PC-9 (cell line): ENCODE results near the gene COPZ2. TPM values are rescaled to one million over a fixed set of nuclear protein-coding genes. Genes with fewer than 3 reads are reported as not detected.
"Not testable (repeated sequence)": the region's sequence is repeated elsewhere in the genome, so short reads cannot be mapped to it uniquely, and the experiment has no call there.

Experiments
- BruUV-seq: library from RNA; stranded (reverse); fragments of 400-500 nt; replicated peaks from 2 replicates; lab custom pipeline; 2021; lab: Mats Ljungman, UMichigan
- CTCF ChIA-PET: fragments of 300-600 bp; sonication (Branson Sonifier 250); formaldehyde crosslinking; loops from one replicate; lab custom pipeline; 2022; ENCODE audit warnings: antibody characterized with exemption; lab: Charles Lee
- POLR2A ChIA-PET: fragments of 300-600 bp; sonication (Branson Sonifier 250); formaldehyde crosslinking; loops from one replicate; lab custom pipeline; 2022; ENCODE audit warnings: antibody characterized with exemption; ENCODE audit not compliant: unreplicated experiment; lab: Charles Lee
- DNase-seq, 2 experiments: peaks; one replicate each; pipeline versions ENCODE4 v3.0.0 to v3.0.0-alpha.2; 2015 to 2022; ENCODE audit warnings: mixed read lengths in 1 of 2
- H2AFZ ChIP-seq: fragments of 200-600 bp; sonication (generic); 2 replicates; pipeline ENCODE4 v1.8.1; 2017; ENCODE audit warnings: antibody characterized with exemption
- H3F3A ChIP-seq: fragments of 200-600 bp; sonication (generic); 2 replicates; pipeline ENCODE4 v1.8.1; 2017; ENCODE audit warnings: antibody characterized with exemption, mild to moderate bottlenecking, low read depth; ENCODE audit not compliant: insufficient read depth
- H3K27ac ChIP-seq: fragments of 200-600 bp; sonication (generic); 2 replicates; pipeline ENCODE4 v1.6.1; 2016; ENCODE audit warnings: mixed run types
- H3K27me3 ChIP-seq: fragments of 200-600 bp; sonication (generic); 2 replicates; pipeline ENCODE4 v1.6.1; 2016; ENCODE audit warnings: low read depth, mixed run types; ENCODE audit not compliant: insufficient read depth
- H3K36me3 ChIP-seq: fragments of 200-600 bp; sonication (generic); 2 replicates; pipeline ENCODE4 v1.6.1; 2016; ENCODE audit warnings: low read depth, mixed run types
- H3K4me1 ChIP-seq: fragments of 200-600 bp; sonication (generic); replicated peaks from 2 replicates; pipeline ENCODE4 v1.6.1; 2016; ENCODE audit warnings: mixed run types; ENCODE audit not compliant: insufficient read depth
- H3K4me2 ChIP-seq: fragments of 200-600 bp; sonication (generic); 2 replicates; pipeline ENCODE4 v1.6.1; 2017; ENCODE audit warnings: mixed run types
- H3K4me3 ChIP-seq: fragments of 200-600 bp; sonication (generic); 2 replicates; pipeline ENCODE4 v1.6.1; 2016; ENCODE audit warnings: mixed run types
- H3K79me2 ChIP-seq: fragments of 200-600 bp; sonication (generic); 2 replicates; pipeline ENCODE4 v1.6.1; 2017; ENCODE audit warnings: low read depth, mixed run types
- H3K9me2 ChIP-seq: fragments of 200-600 bp; sonication (generic); 2 replicates; pipeline ENCODE4 v1.8.1; 2017; ENCODE audit warnings: mild to moderate bottlenecking; ENCODE audit not compliant: insufficient read depth
- H3K9me3 ChIP-seq: fragments of 200-600 bp; sonication (generic); 2 replicates; pipeline ENCODE4 v1.8.1; 2016; ENCODE audit warnings: low read depth; ENCODE audit not compliant: insufficient read depth
- H4K20me1 ChIP-seq: fragments of 200-600 bp; sonication (generic); 2 replicates; pipeline ENCODE4 v1.8.1; 2017; ENCODE audit not compliant: insufficient read depth
- EZH2 ChIP-seq: fragments of 200-600 bp; sonication (generic); IDR thresholded peaks from 2 replicates; pipeline ENCODE4 v1.8.0; 2017; ENCODE audit warnings: antibody characterized with exemption, low read depth
- intact Hi-C: fragments of 100-400 bp; cut with micrococcal nuclease; formaldehyde crosslinking; loops from one replicate; pipeline ENCODE4 v1.10.0; 2022; ENCODE audit not compliant: unreplicated experiment
- total RNA-seq: library from RNA; stranded (reverse); gene quantifications from 2 replicates; pipeline ENCODE4 v1.2.3, GENCODE V29; 2021
- TF ChIP-seq, protein P1 (sequence below): fragments of 200-600 bp; sonication (generic); conservative IDR thresholded peaks from 2 replicates; pipeline ENCODE4 v1.6.1; 2017; ENCODE audit warnings: mixed run types, antibody characterized with exemption, mild to moderate bottlenecking, moderate library complexity

COPZ2 gene
- total RNA-seq, 1 experiment from 2014 or later: 2.6 TPM

DNA sequence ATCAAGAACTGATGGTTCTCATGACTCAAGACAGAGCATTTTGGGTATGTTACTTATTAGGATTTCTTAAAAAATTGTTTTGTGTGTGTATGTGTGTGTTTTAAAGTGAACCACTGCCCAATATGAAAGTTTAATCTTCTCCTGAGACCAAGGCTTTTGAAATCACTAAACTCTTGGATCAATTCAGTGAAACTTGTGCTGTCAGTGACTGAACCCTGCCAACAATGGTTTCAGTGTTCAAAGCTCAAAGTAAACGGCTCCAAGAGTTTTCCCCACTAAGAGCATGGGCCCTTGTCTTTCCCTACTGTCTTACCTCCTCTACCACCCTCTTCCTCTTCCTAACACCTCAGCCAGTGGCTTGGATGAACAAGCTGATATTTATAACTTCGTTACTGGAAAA is 32.6 kb upstream of the COPZ2 start:
- Histone ChIP-seq H3K4me1 (no peaks in the 10 kb centered on the region; the same call in 1 of the 2 replicates), H3F3A (peaks cover 31% of the 10 kb centered on the region), H3K27ac (no peak overlapping the region), H3K36me3 (peaks cover 25% of the 10 kb centered on the region), H3K79me2 (no peaks in the 10 kb centered on the region), H3K27me3 (no peaks in the 10 kb centered on the region), H3K9me3 (no peaks in the 10 kb centered on the region), H4K20me1 (peaks cover 8% of the 10 kb centered on the region), H3K4me2 (no peak overlapping the region), H2AFZ (no peak overlapping the region), H3K9me2 (no peaks in the 10 kb centered on the region), H3K4me3 (no peak overlapping the region)
- DNase-seq: no peak
- no peak for TF ChIP-seq EZH2
- TF ChIP-seq, protein P1, sequence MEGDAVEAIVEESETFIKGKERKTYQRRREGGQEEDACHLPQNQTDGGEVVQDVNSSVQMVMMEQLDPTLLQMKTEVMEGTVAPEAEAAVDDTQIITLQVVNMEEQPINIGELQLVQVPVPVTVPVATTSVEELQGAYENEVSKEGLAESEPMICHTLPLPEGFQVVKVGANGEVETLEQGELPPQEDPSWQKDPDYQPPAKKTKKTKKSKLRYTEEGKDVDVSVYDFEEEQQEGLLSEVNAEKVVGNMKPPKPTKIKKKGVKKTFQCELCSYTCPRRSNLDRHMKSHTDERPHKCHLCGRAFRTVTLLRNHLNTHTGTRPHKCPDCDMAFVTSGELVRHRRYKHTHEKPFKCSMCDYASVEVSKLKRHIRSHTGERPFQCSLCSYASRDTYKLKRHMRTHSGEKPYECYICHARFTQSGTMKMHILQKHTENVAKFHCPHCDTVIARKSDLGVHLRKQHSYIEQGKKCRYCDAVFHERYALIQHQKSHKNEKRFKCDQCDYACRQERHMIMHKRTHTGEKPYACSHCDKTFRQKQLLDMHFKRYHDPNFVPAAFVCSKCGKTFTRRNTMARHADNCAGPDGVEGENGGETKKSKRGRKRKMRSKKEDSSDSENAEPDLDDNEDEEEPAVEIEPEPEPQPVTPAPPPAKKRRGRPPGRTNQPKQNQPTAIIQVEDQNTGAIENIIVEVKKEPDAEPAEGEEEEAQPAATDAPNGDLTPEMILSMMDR: no peak
- BruUV-seq: TSS peak; percentile 43
- intact Hi-C loops: no loop called here
- CTCF ChIA-PET: no interaction called here
- POLR2A ChIA-PET: no interaction called here

- H3K4me1 ChIP-seq: no peaks in the 10 kb centered on the region; the same call in 1 of the 2 replicates
- no TSS peak for BruUV-seq
- peak overlapping the region; percentile 16; the same call in 1 of the 2 replicates for H3K27ac ChIP-seq
- no peak overlapping the region for H3K4me2 ChIP-seq
- ChIA-PET POLR2A (interaction anchor here (0.9 kb wide), 1 partner anchor 43 kb away, joined by 3 read pairs; no protein-coding TSS in a partner anchor), CTCF (interaction anchor here (0.5 kb wide), 1 partner anchor 541 kb away, joined by 6 read pairs; no protein-coding TSS in a partner anchor)
- peaks cover 21% of the 10 kb centered on the region for H3K36me3 ChIP-seq
- no peak overlapping the region for H3K4me3 ChIP-seq
- H4K20me1 ChIP-seq: peaks cover 8% of the 10 kb centered on the region
- DNase-seq: no peak
- no peaks in the 10 kb centered on the region for H3K9me3 ChIP-seq
- H3F3A ChIP-seq: peaks cover 27% of the 10 kb centered on the region
- intact Hi-C loops: no loop called here
- TF ChIP-seq EZH2: no peak
- TF ChIP-seq, protein P1: peak; percentile 55
- no peaks in the 10 kb centered on the region for H3K9me2 ChIP-seq
- H2AFZ ChIP-seq: no peak overlapping the region
- no peaks in the 10 kb centered on the region for H3K79me2 ChIP-seq
- no peaks in the 10 kb centered on the region for H3K27me3 ChIP-seq
Measured at GRCh38 chr17:48068491-48068961, 30.9 kb upstream of the COPZ2 start.

DNA sequence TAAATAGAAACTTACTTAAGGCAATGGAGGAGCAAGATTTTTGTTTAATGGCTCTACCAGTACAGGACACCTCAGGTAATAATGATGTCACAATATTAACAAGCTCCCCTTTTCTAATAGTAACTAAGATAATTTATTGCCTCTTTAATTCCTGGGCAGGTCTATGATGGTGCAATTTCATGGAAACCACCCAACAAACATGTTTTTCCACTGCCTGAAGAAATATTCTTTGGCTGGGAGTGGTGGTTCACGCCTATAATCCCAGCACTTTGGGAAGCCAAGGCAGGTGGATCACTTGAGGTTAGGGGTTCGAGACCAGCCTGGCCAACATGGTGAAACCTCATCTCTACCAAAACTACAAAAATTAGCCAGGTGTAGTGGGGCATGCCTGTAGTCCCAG is 30.2 kb upstream of the COPZ2 start:
- POLR2A ChIA-PET: interaction anchor here (0.6 kb wide), 1 partner anchor 19 kb away, joined by 5 read pairs; no protein-coding TSS in a partner anchor
- H3K9me2 ChIP-seq, BruUV-seq, H3K4me3 ChIP-seq, H3K27me3 ChIP-seq, DNase-seq, intact Hi-C loops, H3K9me3 ChIP-seq, H3K4me2 ChIP-seq, H3K79me2 ChIP-seq, H3K4me1 ChIP-seq, CTCF ChIA-PET, H2AFZ ChIP-seq, H4K20me1 ChIP-seq: not testable (repeated sequence)
- peaks cover 16% of the 10 kb centered on the region for H3K36me3 ChIP-seq
- H3K27ac ChIP-seq: peak overlapping the region; percentile 16; the same call in 1 of the 2 replicates
- H3F3A ChIP-seq: peaks cover 31% of the 10 kb centered on the region
